ENCODE data around the gene DNM3.

DNM3 gene

DNA sequence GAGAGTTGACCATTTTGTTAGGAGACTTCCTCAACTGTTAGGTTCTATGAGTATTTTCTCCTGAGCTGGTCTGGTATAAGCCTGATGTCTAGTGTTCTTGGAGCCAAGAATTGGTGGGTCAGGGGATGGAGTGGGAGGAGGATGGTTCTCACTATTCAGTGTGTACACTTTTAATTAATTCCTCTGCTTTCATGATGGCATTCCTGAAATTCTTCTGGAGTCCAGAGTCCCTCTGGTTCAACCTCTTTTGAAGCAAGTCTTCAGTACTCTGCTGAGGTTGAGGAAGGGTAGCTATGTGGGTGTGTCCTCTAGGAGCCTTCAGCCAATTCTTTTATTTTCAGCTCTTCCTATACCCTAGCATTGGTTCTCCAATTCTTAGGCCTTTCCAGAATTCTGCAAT, 149.1 kb downstream of the DNM3 start:
- no peak for TF ChIP-seq CTCF (IDR thresholded peaks at IDR 0.05; ENCODE audit: extremely low read depth, insufficient read depth, missing control alignments)
- in situ Hi-C loops (cut with MboI; ENCODE audit: low pct_unique_long_range_greater_than_20kb, low sequenced_read_pairs, unreplicated experiment), result loop anchor here (25.0 kb wide), 1 partner anchor 353 kb away; no protein-coding TSS in a partner anchor
- DNase-seq (ENCODE audit: low spot score), result no peak

DNA sequence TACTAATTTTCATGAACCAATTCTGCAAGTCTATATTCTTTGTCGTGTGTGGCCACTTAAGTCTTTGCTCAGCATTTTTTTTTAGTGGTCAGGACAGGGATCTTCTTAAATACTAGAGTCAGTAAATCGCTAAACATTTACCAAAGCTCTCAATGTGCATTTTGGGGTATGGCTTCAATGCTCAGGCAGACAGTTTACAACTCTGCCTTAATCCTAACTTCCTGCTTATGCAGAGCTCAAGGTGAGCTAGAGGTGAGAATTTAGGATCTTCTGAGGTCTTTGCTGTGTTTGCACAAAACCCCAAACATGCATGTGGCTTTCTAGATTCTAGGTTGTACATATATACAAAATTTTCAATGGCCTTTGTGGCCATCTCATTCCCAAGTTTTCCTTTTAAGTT, 153.0 kb downstream of the DNM3 start:
- no peak for TF ChIP-seq CTCF (IDR thresholded peaks at IDR 0.05; ENCODE audit: extremely low read depth, insufficient read depth, missing control alignments)
- in situ Hi-C loops (cut with MboI; ENCODE audit: low pct_unique_long_range_greater_than_20kb, low sequenced_read_pairs, unreplicated experiment), result loop anchor here (25.0 kb wide), 1 partner anchor 357 kb away; no protein-coding TSS in a partner anchor
- no peak for DNase-seq (ENCODE audit: low spot score)

DNA sequence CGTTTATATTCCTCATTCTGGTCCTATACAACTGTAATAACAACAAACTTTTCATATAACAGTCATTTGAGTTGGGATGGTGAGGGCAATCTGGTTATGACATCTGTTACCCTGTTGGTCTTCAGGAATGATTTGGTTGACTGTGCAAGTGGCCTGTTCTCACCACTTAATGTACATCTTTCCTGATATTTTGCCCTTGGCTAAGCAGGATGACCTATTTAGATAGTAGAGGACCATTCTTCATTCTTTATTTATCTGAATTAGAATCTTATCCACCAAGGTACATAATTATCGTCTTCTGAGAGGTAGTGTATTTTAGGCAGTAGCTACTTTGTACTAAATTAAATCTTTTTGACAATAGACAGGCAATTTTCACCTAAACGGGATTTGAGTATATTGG, 154.3 kb downstream of the DNM3 start:
- TF ChIP-seq CTCF (IDR thresholded peaks at IDR 0.05; ENCODE audit: extremely low read depth, insufficient read depth, missing control alignments), result no peak
- DNase-seq (ENCODE audit: low spot score), result no peak
- in situ Hi-C loops (cut with MboI; ENCODE audit: low pct_unique_long_range_greater_than_20kb, low sequenced_read_pairs, unreplicated experiment), result loop anchor here (25.0 kb wide), 1 partner anchor 358 kb away; no protein-coding TSS in a partner anchor

DNA sequence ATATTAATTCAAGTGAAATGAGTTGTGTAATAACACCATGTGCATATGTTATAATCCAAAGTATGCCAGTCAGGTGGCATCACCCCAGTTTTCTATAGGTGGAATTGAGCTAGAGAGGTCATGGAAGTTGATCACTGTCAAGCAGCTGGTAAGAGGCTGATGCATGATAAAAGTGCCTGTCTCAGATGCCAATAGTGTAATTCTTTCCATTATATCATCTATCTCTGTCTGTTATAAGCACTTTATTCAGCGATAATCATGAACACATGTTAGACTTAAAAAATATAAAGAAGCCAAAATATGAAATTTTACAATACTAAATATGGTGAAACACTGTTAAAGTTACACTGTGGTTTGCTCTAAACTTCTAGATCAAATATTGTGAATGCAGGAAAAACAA, 156.6 kb downstream of the DNM3 start:
- in situ Hi-C loops (cut with MboI; ENCODE audit: low pct_unique_long_range_greater_than_20kb, low sequenced_read_pairs, unreplicated experiment), result loop anchor here (25.0 kb wide), 1 partner anchor 361 kb away; no protein-coding TSS in a partner anchor
- no peak for TF ChIP-seq CTCF (IDR thresholded peaks at IDR 0.05; ENCODE audit: extremely low read depth, insufficient read depth, missing control alignments)
- DNase-seq (ENCODE audit: low spot score), result no peak

DNA sequence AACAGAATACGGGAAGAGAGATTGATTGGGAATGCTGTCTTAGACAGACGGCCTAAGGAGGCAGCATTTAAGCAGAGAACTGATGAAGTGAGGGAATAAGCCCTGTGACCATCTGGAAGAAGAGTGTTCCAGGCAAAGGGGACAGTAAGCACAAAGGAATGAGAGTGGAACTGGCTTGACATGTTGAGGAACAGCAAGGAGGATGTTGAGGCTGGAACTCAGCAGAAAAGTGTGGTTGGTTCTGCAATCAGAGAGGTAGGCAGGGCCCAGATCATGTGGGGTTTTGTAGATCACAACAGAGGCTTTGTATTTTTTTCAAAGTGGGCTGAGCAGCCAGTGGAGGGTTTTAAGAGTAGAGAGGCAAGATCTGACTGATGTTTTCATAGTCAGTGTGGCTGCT, 157.4 kb downstream of the DNM3 start:
- TF ChIP-seq CTCF (IDR thresholded peaks at IDR 0.05; ENCODE audit: extremely low read depth, insufficient read depth, missing control alignments), result no peak
- in situ Hi-C loops (cut with MboI; ENCODE audit: low pct_unique_long_range_greater_than_20kb, low sequenced_read_pairs, unreplicated experiment), result loop anchor here (25.0 kb wide), 1 partner anchor 361 kb away; no protein-coding TSS in a partner anchor
- no peak for DNase-seq (ENCODE audit: low spot score)

DNA sequence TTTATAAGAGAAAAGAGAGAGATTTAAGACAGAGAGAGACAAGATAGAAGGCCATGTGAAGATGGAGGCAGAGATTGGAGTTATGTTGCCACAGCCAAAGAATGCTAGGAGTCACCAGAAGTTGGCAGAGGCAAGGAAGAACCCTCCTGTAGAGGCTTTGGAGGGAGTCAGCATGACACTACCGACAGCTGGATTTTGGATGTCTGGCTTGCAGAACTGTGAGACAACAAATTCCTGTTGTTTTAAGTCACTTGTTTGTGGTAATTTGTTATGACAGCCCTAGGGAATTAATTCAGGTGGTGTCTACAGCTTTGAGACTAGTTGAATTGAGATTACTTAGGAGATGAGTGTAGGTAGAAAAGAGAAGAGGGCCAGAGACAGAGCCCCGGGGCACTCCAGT, 158.5 kb downstream of the DNM3 start:
- no peak for TF ChIP-seq CTCF (IDR thresholded peaks at IDR 0.05; ENCODE audit: extremely low read depth, insufficient read depth, missing control alignments)
- in situ Hi-C loops (cut with MboI; ENCODE audit: low pct_unique_long_range_greater_than_20kb, low sequenced_read_pairs, unreplicated experiment), result loop anchor here (10.0 to 25.0 kb wide), 2 partner anchors 362 to 395 kb away; no protein-coding TSS in a partner anchor
- DNase-seq (ENCODE audit: low spot score), result no peak

All from GM13977 (cell line).